GM19438 (cell line): ENCODE results near the gene SLC6A6.

Experiments
- ATAC-seq: cut with Tn5 transposase; IDR thresholded peaks from one replicate; pipeline ENCODE4 v1.9.1; 2021; ENCODE audit warnings: low read depth; ENCODE audit not compliant: unreplicated experiment

The SLC6A6 gene

GRCh38 chr3:14494279-14494972 is 92.0 kb downstream of the SLC6A6 start:
- ATAC-seq, result no peak

GRCh38 chr3:14494973-14495300 is 92.5 kb downstream of the SLC6A6 start:
- no peak for ATAC-seq

- no peak for ATAC-seq
Measured at GRCh38 chr3:14496351-14496750, 93.9 kb downstream of the SLC6A6 start.

GRCh38 chr3:14497321-14497720 is 94.9 kb downstream of the SLC6A6 start:
- ATAC-seq, result no peak

GRCh38 chr3:14502472-14502871 is 100.1 kb downstream of the SLC6A6 start:
- no peak for ATAC-seq

GRCh38 chr3:14503033-14503705 is 100.8 kb downstream of the SLC6A6 start:
- no peak for ATAC-seq

- no peak for ATAC-seq
Measured at GRCh38 chr3:14503706-14504065, 101.3 kb downstream of the SLC6A6 start.

- no peak for ATAC-seq
Measured at GRCh38 chr3:14505001-14505802, 102.8 kb downstream of the SLC6A6 start.

GRCh38 chr3:14505803-14506500 is 103.5 kb downstream of the SLC6A6 start:
- ATAC-seq, result no peak

GRCh38 chr3:14506626-14507304 is 104.4 kb downstream of the SLC6A6 start:
- ATAC-seq, result no peak

GRCh38 chr3:14507305-14507741 is 104.9 kb downstream of the SLC6A6 start:
- no peak for ATAC-seq

GRCh38 chr3:14507757-14508504 is 105.5 kb downstream of the SLC6A6 start:
- no peak for ATAC-seq

- ATAC-seq, result no peak
Measured at GRCh38 chr3:14508505-14508819, 106.1 kb downstream of the SLC6A6 start.

GRCh38 chr3:14508966-14509795 is 106.8 kb downstream of the SLC6A6 start:
- ATAC-seq, result no peak

GRCh38 chr3:14509796-14510100 is 107.3 kb downstream of the SLC6A6 start:
- ATAC-seq, result no peak

GRCh38 chr3:14510838-14511622 is 108.6 kb downstream of the SLC6A6 start:
- no peak for ATAC-seq

- ATAC-seq, result no peak
Measured at GRCh38 chr3:14511623-14512280, 109.3 kb downstream of the SLC6A6 start.
